Brain microvascular endothelial cell (primary cell): ENCODE results near the gene ADAMTS17.
"Not testable (repeated sequence)": the region's sequence is repeated elsewhere in the genome, so short reads cannot be mapped to it uniquely, and the experiment has no call there.

ENCODE experiments used
- DNase-seq: peaks from one replicate; pipeline ENCODE4 v3.0.0-alpha.2; 2020
- H3K27ac ChIP-seq: fragments of 250-450 bp; sonication (Bioruptor Pico); 2 replicates; pipeline ENCODE4 v1.5.1; 2020; ENCODE audit warnings: mild to moderate bottlenecking, moderate library complexity
- H3K27me3 ChIP-seq: fragments of 250-450 bp; sonication (Bioruptor Pico); replicated peaks from 2 replicates; pipeline ENCODE4 v1.5.1; 2020; ENCODE audit warnings: mild to moderate bottlenecking
- H3K36me3 ChIP-seq: fragments of 250-450 bp; sonication (Bioruptor Pico); replicated peaks from 2 replicates; pipeline ENCODE4 v1.5.1; 2020; ENCODE audit warnings: mild to moderate bottlenecking
- H3K4me3 ChIP-seq: 2 replicates; pipeline ENCODE4 v1.5.1; 2011; ENCODE audit warnings: low read depth, mild to moderate bottlenecking, control low read depth, low read length, moderate library complexity
- in situ Hi-C: cut with HindIII; loops from 2 replicates; pipeline ENCODE4 v1.10.0; 2017; ENCODE audit warnings: low sequenced_read_pairs, low pct_ligation_motif_present
- TF ChIP-seq, protein P1 (sequence below): IDR thresholded peaks from 2 replicates; pipeline ENCODE4 v1.5.1; 2011; ENCODE audit warnings: low read depth, mild to moderate bottlenecking, moderate library complexity, low read length, control low read depth, inconsistent platforms; ENCODE audit errors: missing control alignments

The ADAMTS17 gene

DNA sequence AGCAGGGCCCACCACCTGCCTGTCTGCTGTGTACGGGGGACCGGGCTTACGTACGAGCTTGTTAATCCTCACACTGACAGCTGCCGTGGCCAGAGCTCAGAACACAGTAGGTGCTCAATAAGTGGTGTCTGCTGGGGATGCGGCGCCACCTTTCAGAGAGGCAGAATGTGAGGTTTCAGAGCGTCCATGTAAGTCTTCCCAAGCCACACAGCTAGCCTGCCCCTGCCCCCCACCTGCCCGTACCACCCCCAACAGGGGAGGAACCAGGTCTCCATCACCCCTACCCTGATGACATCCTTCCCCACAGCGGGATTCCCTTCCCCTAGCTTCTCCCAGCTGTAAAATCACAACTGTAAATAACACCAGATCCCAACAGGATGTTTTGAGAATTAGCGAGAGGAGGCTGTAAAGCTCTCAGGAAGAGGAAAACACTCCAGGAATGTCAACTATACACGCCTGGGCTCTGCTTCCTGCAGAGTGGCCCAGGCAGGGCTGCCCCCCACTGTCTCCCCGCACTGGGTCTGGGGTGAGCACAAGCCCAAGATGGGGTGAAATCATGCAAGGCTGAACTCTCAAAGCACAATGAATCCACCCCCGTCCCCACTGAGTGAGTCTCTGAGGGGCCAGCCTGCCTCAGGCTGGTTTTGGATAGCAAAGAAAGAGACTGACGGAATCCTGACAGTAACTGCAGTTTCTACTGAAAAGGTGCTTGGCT lies 358.4 kb downstream of the ADAMTS17 start:
- H3K27ac ChIP-seq, result no peak overlapping the region
- H3K36me3 ChIP-seq, result no peaks in the 10 kb centered on the region
- TF ChIP-seq, protein P1, sequence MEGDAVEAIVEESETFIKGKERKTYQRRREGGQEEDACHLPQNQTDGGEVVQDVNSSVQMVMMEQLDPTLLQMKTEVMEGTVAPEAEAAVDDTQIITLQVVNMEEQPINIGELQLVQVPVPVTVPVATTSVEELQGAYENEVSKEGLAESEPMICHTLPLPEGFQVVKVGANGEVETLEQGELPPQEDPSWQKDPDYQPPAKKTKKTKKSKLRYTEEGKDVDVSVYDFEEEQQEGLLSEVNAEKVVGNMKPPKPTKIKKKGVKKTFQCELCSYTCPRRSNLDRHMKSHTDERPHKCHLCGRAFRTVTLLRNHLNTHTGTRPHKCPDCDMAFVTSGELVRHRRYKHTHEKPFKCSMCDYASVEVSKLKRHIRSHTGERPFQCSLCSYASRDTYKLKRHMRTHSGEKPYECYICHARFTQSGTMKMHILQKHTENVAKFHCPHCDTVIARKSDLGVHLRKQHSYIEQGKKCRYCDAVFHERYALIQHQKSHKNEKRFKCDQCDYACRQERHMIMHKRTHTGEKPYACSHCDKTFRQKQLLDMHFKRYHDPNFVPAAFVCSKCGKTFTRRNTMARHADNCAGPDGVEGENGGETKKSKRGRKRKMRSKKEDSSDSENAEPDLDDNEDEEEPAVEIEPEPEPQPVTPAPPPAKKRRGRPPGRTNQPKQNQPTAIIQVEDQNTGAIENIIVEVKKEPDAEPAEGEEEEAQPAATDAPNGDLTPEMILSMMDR, result no peak
- no peak overlapping the region for H3K4me3 ChIP-seq
- no peaks in the 10 kb centered on the region for H3K27me3 ChIP-seq
- in situ Hi-C loops, result no loop called here
- no peak for DNase-seq

DNA sequence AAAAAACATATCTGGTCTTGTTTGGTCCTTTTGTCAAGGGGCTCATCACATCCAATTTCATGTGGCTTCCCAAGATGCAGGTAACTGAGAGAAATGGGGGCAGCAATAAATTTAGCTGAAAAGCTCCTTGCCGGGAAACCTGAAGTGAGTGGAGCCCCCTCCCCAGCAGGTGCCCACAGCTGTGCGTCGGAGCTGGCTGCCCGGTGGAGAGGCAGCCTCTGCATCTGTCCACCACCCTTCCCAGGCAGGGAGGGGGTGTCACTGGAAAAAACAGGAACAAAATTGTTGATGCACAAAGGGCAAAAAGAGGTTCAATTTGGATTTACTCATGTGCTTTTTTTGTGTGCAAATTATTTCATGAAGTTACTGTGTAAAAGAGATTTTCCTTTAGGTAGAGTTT lies 359.1 kb downstream of the ADAMTS17 start:
- in situ Hi-C loops, result no loop called here
- Histone ChIP-seq H3K27me3 (no peaks in the 10 kb centered on the region), H3K27ac (no peak overlapping the region), H3K36me3 (no peaks in the 10 kb centered on the region), H3K4me3 (no peak overlapping the region)
- no peak for DNase-seq
- TF ChIP-seq, protein P1, result no peak

DNA sequence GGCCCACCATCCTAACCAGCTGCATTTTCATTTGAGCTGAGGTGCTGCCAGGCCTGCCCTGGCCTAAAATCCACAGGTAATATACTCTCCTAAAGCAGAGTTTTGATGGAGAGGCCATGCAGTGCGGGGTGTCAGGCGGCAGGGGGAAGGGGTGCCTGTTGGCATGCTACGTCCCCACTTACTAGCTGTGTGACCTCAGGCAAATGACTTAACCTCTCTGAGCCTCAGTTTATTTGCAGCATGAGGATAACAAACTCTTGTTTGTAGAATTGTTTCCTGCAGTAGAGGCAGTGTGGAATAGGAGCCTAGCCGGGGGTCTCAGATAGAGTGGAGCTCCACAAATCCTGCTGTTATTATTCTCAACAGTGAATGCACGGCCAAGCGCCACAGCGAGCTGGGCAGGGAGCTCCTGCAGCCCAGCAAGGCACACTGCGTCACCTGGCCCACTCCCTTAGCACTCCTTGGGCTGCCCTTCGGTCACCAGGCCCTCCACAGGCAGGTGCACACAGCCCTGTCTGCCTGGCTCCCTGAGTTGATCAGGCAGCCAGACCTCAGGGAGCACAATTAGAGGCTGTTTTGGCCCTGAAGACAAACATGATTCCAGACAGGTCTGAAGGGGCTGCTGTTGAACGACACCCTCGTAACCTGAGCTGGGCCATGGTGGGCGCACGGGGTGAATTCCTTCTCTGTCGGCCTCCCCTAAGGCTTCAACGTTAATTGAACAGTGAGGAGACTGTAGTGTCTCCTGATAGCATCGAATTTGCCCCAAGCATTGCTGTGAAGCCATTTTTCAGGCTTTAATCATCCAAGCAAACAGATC lies 359.7 kb downstream of the ADAMTS17 start:
- in situ Hi-C loops, result no loop called here
- Histone ChIP-seq H3K27me3 (no peaks in the 10 kb centered on the region), H3K36me3 (no peaks in the 10 kb centered on the region), H3K27ac (no peak overlapping the region), H3K4me3 (no peak overlapping the region)
- DNase-seq, result no peak
- TF ChIP-seq, protein P1, result no peak

DNA sequence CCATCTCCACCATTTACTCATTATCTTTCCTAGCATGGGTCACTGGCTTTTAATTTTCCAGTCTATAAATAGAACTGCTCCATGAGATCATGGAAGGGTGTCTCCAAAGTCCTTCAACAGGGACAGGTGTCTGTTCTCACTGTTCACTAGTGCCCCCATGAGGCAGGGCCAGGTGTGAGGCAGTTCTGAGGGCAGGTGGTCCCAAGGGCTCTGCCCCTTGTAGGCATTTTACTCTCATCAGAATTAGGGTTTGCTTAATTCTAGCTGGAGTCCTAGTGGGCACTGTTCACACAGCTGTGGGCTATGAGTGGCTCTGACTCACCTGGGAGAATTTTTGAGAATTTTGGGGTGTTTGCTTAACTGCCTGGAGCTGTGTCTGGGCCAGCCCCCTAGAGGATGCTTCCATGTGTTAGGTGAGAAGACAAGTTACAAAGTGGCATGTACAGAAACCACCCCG lies 360.6 kb downstream of the ADAMTS17 start:
- H3K4me3 ChIP-seq, result no peak overlapping the region
- no peak overlapping the region for H3K27ac ChIP-seq
- H3K27me3 ChIP-seq, result no peaks in the 10 kb centered on the region
- H3K36me3 ChIP-seq, result no peaks in the 10 kb centered on the region
- DNase-seq, result no peak
- TF ChIP-seq, protein P1, result no peak
- in situ Hi-C loops, result no loop called here

DNA sequence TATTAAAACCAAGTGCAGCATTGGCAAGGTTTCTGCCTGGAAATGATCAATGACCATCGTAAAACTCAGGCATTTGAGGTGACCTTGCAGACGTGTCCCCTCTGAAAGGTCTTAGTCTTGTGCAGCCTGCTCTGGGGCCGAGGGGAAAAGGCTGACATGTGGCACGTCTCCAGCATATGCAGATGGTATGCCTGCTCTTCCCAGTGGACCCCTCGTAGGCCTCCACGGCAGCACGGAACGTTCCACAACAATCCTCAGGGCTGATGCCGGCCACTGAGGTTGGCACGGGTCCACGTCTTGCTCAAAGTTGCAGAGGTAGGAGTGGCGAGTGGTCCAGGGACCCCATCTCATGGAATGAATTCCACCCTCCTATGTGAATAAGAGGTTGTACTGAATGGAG lies 361.0 kb downstream of the ADAMTS17 start:
- H3K27me3 ChIP-seq, result no peaks in the 10 kb centered on the region
- H3K36me3 ChIP-seq, result no peaks in the 10 kb centered on the region
- in situ Hi-C loops, result no loop called here
- no peak for DNase-seq
- TF ChIP-seq, protein P1, result no peak
- H3K27ac ChIP-seq, result no peak overlapping the region
- H3K4me3 ChIP-seq, result no peak overlapping the region

DNA sequence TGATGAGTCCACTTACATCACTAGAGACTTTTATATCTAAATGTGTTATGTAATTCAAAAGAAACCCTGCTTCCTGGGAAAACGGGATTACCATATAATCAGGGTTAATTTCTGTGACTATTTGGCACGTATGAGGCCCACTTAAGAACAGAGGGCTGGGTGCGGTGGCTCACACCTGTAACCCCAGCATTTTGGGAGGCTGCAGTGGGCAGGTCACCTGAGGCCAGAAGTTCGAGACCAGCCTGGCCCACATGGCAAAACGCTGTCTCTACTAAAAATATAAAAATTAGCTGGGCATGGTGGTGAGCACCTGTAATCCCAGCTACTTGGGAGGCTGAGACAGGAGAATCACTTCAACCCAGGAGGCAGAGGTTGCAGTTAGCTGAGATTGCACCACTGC lies 361.9 kb downstream of the ADAMTS17 start:
- H3K27ac ChIP-seq, in situ Hi-C loops, H3K27me3 ChIP-seq, H3K36me3 ChIP-seq, H3K4me3 ChIP-seq, DNase-seq: not testable (repeated sequence)
